ENCODE results near the gene LNX1. TPM values are rescaled to one million over a fixed set of nuclear protein-coding genes. Genes with fewer than 3 reads are reported as not detected.

Gene LNX1
- polyA plus RNA-seq, 3 donors: 0.09 to 0.13 TPM; not detected in 1

GRCh38 chr4:53459548-53459947, 131.7 kb downstream of the LNX1 start:
- no peaks in the 10 kb centered on the region for H3K27me3 ChIP-seq (ENCODE audit: control insufficient read depth in 2 of 2, insufficient read depth in 2 of 2, low read length in 2 of 2)
- Mint-ChIP-seq H3K36me3 (peaks cover 49 to 65% of the 10 kb centered on the region in 2 donors), H3K9me3 (no peaks in the 10 kb centered on the region), H3K4me3 (no peak overlapping the region), H3K27ac (no peak overlapping the region), H3K27me3 (ENCODE audit: low read depth in 3 of 3) (peaks cover 0 to 2% (median 0%) of the 10 kb centered on the region in 3 donors), H3K4me1 (peaks cover 2% of the 10 kb centered on the region)
- H4K20me1 ChIP-seq (ENCODE audit: insufficient read depth, low read length): no peaks in the 10 kb centered on the region
- no peak overlapping the region for H3K27ac ChIP-seq (ENCODE audit: low read depth in 1 of 2, low read length in 2 of 2)
- intact Hi-C loops (cut with micrococcal nuclease): no loop called here
- H3K4me2 ChIP-seq (replicated peaks; ENCODE audit: extremely low read depth, low read length, poor library complexity, severe bottlenecking): no peak overlapping the region
- no peak overlapping the region for H2AFZ ChIP-seq (ENCODE audit: insufficient read depth, low read depth, low read length, poor library complexity, severe bottlenecking)
- no peak overlapping the region for H3K4me3 ChIP-seq (replicated peaks in 1 of 3; ENCODE audit: low read depth in 2 of 3, low read length in 3 of 3)
- H3K4me1 ChIP-seq (ENCODE audit: control insufficient read depth in 1 of 2, insufficient read depth in 2 of 2, low read length in 2 of 2): no peaks in the 10 kb centered on the region
- TF ChIP-seq, protein P1, sequence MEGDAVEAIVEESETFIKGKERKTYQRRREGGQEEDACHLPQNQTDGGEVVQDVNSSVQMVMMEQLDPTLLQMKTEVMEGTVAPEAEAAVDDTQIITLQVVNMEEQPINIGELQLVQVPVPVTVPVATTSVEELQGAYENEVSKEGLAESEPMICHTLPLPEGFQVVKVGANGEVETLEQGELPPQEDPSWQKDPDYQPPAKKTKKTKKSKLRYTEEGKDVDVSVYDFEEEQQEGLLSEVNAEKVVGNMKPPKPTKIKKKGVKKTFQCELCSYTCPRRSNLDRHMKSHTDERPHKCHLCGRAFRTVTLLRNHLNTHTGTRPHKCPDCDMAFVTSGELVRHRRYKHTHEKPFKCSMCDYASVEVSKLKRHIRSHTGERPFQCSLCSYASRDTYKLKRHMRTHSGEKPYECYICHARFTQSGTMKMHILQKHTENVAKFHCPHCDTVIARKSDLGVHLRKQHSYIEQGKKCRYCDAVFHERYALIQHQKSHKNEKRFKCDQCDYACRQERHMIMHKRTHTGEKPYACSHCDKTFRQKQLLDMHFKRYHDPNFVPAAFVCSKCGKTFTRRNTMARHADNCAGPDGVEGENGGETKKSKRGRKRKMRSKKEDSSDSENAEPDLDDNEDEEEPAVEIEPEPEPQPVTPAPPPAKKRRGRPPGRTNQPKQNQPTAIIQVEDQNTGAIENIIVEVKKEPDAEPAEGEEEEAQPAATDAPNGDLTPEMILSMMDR (IDR thresholded peaks at IDR 0.05): no peak
- no peaks in the 10 kb centered on the region for H3K9me3 ChIP-seq (replicated peaks in 1 of 2; ENCODE audit: control insufficient read depth in 1 of 2, insufficient read depth in 1 of 2, low read length in 2 of 2)
- H3K79me2 ChIP-seq (ENCODE audit: insufficient read depth, low read length): no peaks in the 10 kb centered on the region
- H3K36me3 ChIP-seq (replicated peaks in 1 of 2; ENCODE audit: control insufficient read depth in 1 of 2, insufficient read depth in 2 of 2, low read length in 2 of 2): peaks cover 67 to 88% of the 10 kb centered on the region in 2 donors
- H3K9ac ChIP-seq (ENCODE audit: insufficient read depth, low read length, poor library complexity, severe bottlenecking): no peak overlapping the region
- no peak for DNase-seq

DNA sequence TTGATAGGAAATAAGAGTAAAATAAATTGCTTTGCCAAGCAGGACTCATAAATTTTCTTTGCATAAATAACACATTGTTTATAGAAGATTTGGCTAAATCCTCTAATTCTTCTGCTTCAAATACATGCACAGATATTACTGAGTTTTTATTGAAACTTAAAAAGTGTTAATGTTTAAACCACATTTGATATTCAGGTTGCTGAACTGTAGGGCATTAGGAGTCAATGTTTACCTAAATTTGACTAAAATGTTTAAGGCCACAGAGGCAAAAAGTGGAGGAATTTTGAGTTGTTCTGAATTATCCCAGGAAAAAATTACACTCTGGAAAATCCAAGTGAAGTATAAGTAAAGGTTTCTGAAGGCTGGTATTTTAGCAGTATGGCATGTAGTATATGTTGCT, 135.1 kb downstream of the LNX1 start:
- Histone ChIP-seq H3K79me2 (ENCODE audit: insufficient read depth, low read length) (no peaks in the 10 kb centered on the region), H3K4me3 (replicated peaks in 1 of 3; ENCODE audit: low read depth in 2 of 3, low read length in 3 of 3) (no peak overlapping the region)

More for the DNA sequence above, 135.1 kb downstream of the LNX1 start:
- H3K9ac ChIP-seq (ENCODE audit: insufficient read depth, low read length, poor library complexity, severe bottlenecking): no peak overlapping the region
- no peak overlapping the region for H2AFZ ChIP-seq (ENCODE audit: insufficient read depth, low read depth, low read length, poor library complexity, severe bottlenecking)
- H3K4me3 Mint-ChIP-seq: no peak overlapping the region
- no peaks in the 10 kb centered on the region for H3K9me3 ChIP-seq (replicated peaks in 1 of 2; ENCODE audit: control insufficient read depth in 1 of 2, insufficient read depth in 1 of 2, low read length in 2 of 2)
- peaks cover 65 to 83% of the 10 kb centered on the region in 2 donors for H3K36me3 Mint-ChIP-seq
- intact Hi-C loops (cut with micrococcal nuclease): no loop called here
- H3K27ac Mint-ChIP-seq: no peak overlapping the region
- no peaks in the 10 kb centered on the region for H3K27me3 ChIP-seq (ENCODE audit: control insufficient read depth in 2 of 2, insufficient read depth in 2 of 2, low read length in 2 of 2)
- H3K36me3 ChIP-seq (replicated peaks in 1 of 2; ENCODE audit: control insufficient read depth in 1 of 2, insufficient read depth in 2 of 2, low read length in 2 of 2): peaks cover 76 to 98% of the 10 kb centered on the region in 2 donors
- H4K20me1 ChIP-seq (ENCODE audit: insufficient read depth, low read length): no peaks in the 10 kb centered on the region
- no peaks in the 10 kb centered on the region for H3K4me1 ChIP-seq (ENCODE audit: control insufficient read depth in 1 of 2, insufficient read depth in 2 of 2, low read length in 2 of 2)
- H3K4me1 Mint-ChIP-seq: peaks cover 2% of the 10 kb centered on the region
- TF ChIP-seq, protein P1 (IDR thresholded peaks at IDR 0.05): no peak
- no peak for DNase-seq
- no peak overlapping the region for H3K27ac ChIP-seq (ENCODE audit: low read depth in 1 of 2, low read length in 2 of 2)
- H3K27me3 Mint-ChIP-seq (ENCODE audit: low read depth in 3 of 3): peaks cover 0 to 2% (median 0%) of the 10 kb centered on the region in 3 donors
- H3K9me3 Mint-ChIP-seq: no peaks in the 10 kb centered on the region
- no peak overlapping the region for H3K4me2 ChIP-seq (replicated peaks; ENCODE audit: extremely low read depth, low read length, poor library complexity, severe bottlenecking)

Data from CD14-positive monocyte (primary cell).